GM12864 (cell line): ENCODE results near the gene ZNF18.
A peak's percentile ranks its signal among the peaks of the same experiment; 100 is the strongest.
"Not testable (repeated sequence)": the region's sequence is repeated elsewhere in the genome, so short reads cannot be mapped to it uniquely, and the experiment has no call there.

Experiments
- DNase-seq: peaks from one replicate; pipeline ENCODE4 v3.0.0-alpha.2; 2011; ENCODE audit warnings: low read depth
- H3K4me3 ChIP-seq: 2 replicates; pipeline ENCODE4 v1.5.1; 2011; ENCODE audit warnings: mild to moderate bottlenecking, low read depth, low read length, control low read depth
- CTCF ChIP-seq: IDR thresholded peaks from 2 replicates; pipeline ENCODE4 v1.5.1; 2011; ENCODE audit warnings: low read depth, mild to moderate bottlenecking, moderate library complexity, low read length, control low read depth, inconsistent platforms; ENCODE audit errors: missing control alignments

The ZNF18 gene

GRCh38 chr17:11944587-11944986 is 52.7 kb downstream of the ZNF18 start:
- TF ChIP-seq CTCF = no peak
- H3K4me3 ChIP-seq = no peak overlapping the region
- no peak for DNase-seq

DNA sequence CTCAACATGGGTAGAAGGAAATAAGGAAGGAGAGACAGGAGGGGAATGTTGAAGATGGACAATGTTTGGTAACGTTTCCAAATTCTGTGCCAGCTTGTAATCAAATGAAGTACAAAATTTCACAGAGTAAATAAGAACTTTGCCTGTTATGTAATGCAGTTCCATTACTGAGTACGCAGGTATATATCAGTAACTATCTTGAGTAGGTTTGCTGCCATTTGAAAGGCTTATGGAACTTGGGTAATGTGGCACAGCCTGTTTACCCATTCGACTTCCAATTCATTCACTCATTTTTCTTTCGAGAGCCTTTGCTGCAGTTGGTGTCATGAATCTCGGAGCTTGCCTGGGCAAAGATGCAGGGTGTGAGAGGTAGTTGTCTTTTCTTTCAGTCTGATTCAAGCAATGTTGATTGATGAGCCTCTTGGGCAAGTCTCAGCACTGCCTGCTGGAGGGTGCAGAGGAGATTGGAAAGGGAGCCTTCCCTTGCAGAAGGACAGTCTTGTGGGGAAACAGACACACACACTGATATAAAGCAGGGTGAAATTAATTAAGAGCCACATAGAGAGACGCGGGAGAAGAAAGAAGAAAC is 53.4 kb downstream of the ZNF18 start:
- TF ChIP-seq CTCF = no peak
- H3K4me3 ChIP-seq = no peak overlapping the region
- DNase-seq = no peak

DNA sequence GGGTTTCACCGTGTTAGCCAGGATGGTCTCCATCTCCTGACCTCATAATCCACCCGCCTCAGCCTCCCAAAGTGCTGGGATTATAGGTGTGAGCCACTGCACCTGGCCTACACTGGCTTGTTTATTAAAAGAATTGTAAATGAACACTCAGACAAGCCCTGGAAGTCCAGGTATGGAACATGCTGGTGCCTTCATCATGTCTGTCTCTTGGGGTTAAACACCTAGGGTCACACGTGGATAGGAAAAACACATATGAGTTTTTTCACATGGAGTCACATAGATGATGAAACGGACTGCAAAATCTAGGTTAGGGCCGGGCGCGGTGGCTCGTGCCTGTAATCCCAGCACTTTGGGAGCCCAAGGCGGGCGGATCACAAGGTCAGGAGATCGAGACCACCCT is 54.2 kb downstream of the ZNF18 start:
- not testable (repeated sequence) for H3K4me3 ChIP-seq, DNase-seq

- no peak for DNase-seq
- no peak overlapping the region for H3K4me3 ChIP-seq
- TF ChIP-seq CTCF = no peak
These were observed 56.4 kb downstream of the ZNF18 start for GRCh38 chr17:11940904-11941303.

GRCh38 chr17:11935734-11936406 is 61.4 kb downstream of the ZNF18 start:
- peak; percentile 75 for TF ChIP-seq CTCF
- DNase-seq = no peak
- H3K4me3 ChIP-seq = no peak overlapping the region

DNA sequence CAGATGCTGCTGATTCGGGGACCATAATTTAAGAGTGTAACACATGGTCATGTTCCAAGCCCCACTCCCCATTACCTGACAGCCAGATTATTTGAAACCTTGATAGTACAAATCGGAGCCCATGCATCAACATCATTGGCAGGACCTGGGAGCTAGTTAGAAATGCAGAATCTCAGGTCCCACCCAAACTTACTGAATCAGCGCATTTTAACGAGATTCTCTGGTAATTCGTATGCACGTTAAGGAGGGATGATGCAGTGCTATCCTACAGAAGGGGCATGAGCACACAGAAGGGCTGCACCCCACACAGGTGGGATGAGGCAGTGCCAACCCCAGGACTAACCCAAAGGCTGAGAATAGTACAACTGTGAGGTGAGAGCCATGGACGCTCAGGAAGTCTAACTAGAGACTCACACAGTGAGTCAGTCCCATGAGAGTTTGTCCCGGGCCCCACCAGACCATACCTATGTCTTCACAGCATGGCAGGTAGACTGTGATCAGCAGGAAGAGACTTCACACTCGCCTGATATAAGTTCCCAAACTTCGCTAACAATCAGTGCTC is 64.9 kb downstream of the ZNF18 start:
- no peak for DNase-seq
- TF ChIP-seq CTCF = no peak
- no peak overlapping the region for H3K4me3 ChIP-seq

DNA sequence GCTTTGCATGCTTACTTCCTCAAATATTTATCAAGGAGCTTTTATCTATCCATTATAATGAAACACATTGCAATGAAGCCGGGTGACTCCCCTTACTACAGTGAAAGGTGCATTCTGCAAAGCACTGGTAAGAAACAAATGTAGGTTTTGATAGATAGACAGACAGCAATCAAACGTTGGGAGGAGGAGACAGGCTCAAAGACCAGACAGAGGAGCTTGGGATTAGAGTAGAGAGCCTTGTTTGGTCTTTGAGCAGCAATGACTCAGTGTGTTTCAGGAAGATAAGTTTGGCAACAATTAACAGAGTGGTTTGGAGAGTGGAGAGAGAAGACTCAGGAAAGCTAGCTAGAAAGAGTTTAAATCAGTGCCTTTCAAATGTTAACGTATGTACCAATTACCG is 68.8 kb downstream of the ZNF18 start:
- no peak for DNase-seq
- no peak overlapping the region for H3K4me3 ChIP-seq
- no peak for TF ChIP-seq CTCF
